HUES64 (cell line): ENCODE results near the gene SH3GLB2.
"Not testable (repeated sequence)": the region's sequence is repeated elsewhere in the genome, so short reads cannot be mapped to it uniquely, and the experiment has no call there.

Experiments used
- H3K27ac ChIP-seq: 2 replicates; pipeline ENCODE4 v1.7.0; 2013; ENCODE audit warnings: low read depth, low read length, inconsistent platforms
- H3K27me3 ChIP-seq: 2 replicates; pipeline ENCODE4 v1.6.1; 2013; ENCODE audit warnings: mild to moderate bottlenecking, low read length; ENCODE audit not compliant: insufficient read depth
- H3K36me3 ChIP-seq: 2 replicates; pipeline ENCODE4 v1.6.1; 2013; ENCODE audit warnings: mild to moderate bottlenecking, low read length; ENCODE audit not compliant: insufficient read depth
- H3K4me1 ChIP-seq: 2 replicates; pipeline ENCODE4 v1.6.1; 2013; ENCODE audit warnings: mild to moderate bottlenecking, low read length, moderate library complexity; ENCODE audit not compliant: insufficient read depth
- H3K4me3 ChIP-seq: 2 replicates; pipeline ENCODE4 v1.5.1; 2013; ENCODE audit warnings: mild to moderate bottlenecking, low read length, moderate library complexity
- H3K9ac ChIP-seq: 2 replicates; pipeline ENCODE4 v1.6.1; 2013; ENCODE audit warnings: mild to moderate bottlenecking, low read depth, low read length
- H3K9me3 ChIP-seq: 2 replicates; pipeline ENCODE4 v1.6.1; 2013; ENCODE audit warnings: low read depth, low read length; ENCODE audit not compliant: insufficient read depth
- WGBS: fragments of 150-250, 120-280 bp; methylation state at CpG from one replicate; pipeline ENCODE4 v1.1.7; 2013; ENCODE audit warnings: missing lambda C conversion rate; 5-methylcytosine and 5-hydroxymethylcytosine counted together

Gene SH3GLB2

DNA sequence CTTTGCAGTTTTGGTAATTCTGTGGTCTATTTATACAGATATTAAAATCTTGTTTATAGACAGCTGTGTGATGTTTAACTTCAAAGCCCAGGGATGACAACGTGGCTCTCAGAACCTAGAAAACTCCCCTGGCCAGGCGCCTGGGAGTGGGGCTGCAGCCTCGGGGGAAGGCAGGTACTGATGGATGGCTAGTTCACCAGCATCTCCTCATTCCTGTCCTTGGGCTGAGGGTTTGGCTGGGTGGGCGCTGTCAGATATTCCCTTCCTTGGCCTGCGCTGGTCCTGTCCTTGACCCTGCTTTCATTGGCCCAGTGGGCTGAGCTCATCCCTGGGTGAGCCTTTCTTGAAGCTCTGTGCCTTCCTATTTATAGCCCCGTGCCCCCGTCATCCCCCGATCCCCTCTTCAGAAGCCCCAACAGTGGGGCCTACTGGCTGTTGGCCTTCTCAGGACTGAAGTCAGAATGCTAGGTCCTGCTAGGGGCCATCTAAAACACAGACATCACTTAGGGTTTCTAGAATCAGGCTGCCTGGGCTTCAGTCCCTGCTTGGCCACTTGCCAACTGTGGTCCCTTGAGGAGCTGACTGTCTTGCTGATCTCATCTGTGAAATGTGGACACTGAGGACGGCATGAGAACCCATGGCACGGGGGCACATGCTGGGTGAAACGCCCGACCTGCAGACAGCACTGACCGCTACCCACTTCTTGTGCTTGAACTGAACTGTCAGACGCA, 20.9 kb downstream of the SH3GLB2 start:
- H3K4me1 ChIP-seq = no peaks in the 10 kb centered on the region
- H3K9ac ChIP-seq = no peak overlapping the region
- H3K9me3 ChIP-seq = no peaks in the 10 kb centered on the region
- 92% methylated on average over 14 of the region's 14 CpGs for WGBS
- no peaks in the 10 kb centered on the region for H3K27me3 ChIP-seq
- peak overlapping the region; percentile 40; the same call in 1 of the 2 replicates for H3K27ac ChIP-seq
- no peak overlapping the region for H3K4me3 ChIP-seq
- H3K36me3 ChIP-seq = peaks cover 76% of the 10 kb centered on the region

DNA sequence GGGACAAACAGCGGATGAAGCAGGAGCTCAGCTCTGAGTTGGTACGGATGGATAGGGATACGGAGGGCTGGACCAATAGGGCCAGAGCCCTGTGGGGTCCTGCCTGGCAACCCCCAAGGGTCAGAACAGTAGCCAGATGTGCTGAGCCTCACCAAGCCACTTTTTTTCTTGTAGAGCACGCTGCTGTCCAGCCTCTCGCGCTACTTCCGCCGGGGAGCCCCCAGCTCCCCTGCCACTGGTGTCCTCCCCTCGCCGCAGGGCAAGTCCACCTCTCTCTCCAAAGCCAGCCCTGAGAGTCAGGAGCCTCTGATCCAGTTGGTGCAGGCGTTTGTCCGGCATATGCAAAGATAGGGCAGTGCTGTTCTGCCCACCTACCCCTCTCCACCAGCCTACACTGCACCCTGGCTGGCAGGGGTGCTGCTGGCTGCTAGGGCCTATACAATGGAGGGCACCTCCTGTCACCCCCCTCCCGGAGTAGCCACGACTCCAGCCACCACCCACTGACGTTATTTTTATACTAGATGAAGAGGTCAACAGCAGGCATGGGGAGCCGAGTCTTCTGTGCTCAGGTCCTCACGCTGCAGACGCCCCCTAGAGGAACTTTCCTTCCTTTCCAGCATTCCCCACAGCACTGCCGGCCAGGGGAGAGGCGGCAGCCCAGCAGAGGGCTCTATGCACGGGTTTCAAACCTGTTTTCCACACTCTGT, 21.6 kb downstream of the SH3GLB2 start:
- no peaks in the 10 kb centered on the region for H3K27me3 ChIP-seq
- H3K4me1 ChIP-seq = no peaks in the 10 kb centered on the region
- H3K9me3 ChIP-seq = no peaks in the 10 kb centered on the region
- H3K4me3 ChIP-seq = no peak overlapping the region
- 64% methylated on average over 21 of the region's 21 CpGs for WGBS
- no peak overlapping the region for H3K9ac ChIP-seq
- H3K27ac ChIP-seq = peak overlapping the region; percentile 35; the same call in 1 of the 2 replicates
- peaks cover 81% of the 10 kb centered on the region for H3K36me3 ChIP-seq

DNA sequence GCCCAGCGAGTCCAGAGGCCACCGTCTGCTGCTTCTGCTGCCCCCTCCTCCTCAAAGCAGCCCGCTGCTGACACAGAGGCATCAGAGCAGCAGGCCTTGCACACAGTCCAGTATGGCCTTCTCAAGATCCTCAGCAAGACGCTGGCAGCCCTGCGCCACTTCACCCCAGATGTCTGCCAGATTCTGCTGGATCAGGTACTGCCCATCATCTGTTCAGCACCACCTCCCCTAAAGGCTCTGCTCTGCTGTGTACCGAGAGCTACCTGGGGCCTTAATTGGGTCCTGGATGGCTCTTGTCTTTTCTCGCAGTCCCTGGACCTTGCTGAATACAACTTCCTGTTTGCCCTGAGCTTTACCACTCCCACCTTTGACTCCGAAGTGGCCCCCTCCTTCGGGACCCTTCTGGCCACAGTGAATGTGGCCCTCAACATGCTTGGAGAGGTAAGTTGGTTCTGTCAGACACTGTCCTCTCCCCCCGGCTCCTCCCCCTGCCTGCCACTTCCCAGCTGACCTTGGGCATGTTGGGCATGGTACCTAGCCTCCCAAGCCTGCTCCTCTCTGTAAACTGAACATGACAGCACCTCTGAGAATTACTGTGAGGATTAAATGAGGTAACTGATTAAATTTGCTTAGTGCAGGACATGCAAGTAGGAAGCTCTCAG, 22.7 kb downstream of the SH3GLB2 start:
- H3K4me3 ChIP-seq = no peak overlapping the region
- no peaks in the 10 kb centered on the region for H3K9me3 ChIP-seq
- H3K4me1 ChIP-seq = no peaks in the 10 kb centered on the region
- H3K36me3 ChIP-seq = peaks cover 81% of the 10 kb centered on the region
- H3K27ac ChIP-seq = no peak overlapping the region; the same call in 1 of the 2 replicates
- no peak overlapping the region for H3K9ac ChIP-seq
- 90% methylated on average over 10 of the region's 10 CpGs for WGBS
- no peaks in the 10 kb centered on the region for H3K27me3 ChIP-seq

DNA sequence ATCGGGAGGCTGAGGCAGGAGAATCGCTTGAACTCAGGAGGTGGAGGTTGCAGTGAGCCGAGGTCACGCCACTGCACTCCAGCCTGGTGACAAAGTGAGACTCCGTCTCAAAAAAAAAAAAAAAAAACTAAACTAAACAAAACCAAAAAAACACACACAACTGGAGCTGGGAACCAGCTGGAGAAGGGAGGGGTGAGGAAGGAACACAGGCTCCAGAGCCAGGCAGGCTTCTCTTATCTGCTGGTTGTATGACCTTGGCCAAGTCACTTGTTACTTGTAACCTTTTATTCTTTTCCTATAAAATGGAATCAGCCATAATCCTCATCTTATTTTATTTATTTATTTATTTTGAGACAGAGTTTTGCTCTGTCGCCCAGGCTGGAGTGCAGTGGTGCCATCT, 24.0 kb downstream of the SH3GLB2 start:
- H3K36me3 ChIP-seq = peaks cover 87% of the 10 kb centered on the region
- not testable (repeated sequence) for H3K27me3 ChIP-seq, H3K4me3 ChIP-seq, H3K9me3 ChIP-seq, H3K4me1 ChIP-seq, H3K27ac ChIP-seq, H3K9ac ChIP-seq
- 94% methylated on average over 5 of the region's 6 CpGs for WGBS

DNA sequence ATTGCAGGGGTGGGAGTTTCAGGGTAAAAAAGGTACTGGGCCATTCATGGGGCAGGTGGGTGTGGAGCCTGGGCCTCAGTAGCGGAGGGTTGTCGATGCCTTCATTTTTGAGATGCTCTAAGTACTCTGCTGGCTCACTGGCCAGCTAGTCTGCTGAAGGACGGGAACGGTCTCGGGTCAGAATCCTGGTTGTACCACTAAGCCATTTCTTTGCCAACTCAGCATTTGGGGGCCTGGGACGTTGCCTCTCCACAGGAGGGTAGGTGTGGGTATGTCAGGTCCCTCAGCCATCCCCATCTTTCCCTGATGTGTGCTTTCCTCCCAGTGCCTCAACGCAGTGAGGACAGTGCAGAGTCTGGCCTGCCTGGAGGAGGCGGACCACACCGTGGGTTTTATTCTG, 25.1 kb downstream of the SH3GLB2 start:
- WGBS = 96% methylated on average over 9 of the region's 9 CpGs
- H3K9me3 ChIP-seq = no peaks in the 10 kb centered on the region
- H3K4me1 ChIP-seq = no peaks in the 10 kb centered on the region
- peaks cover 88% of the 10 kb centered on the region for H3K36me3 ChIP-seq
- no peak overlapping the region for H3K27ac ChIP-seq
- no peak overlapping the region for H3K9ac ChIP-seq
- H3K4me3 ChIP-seq = no peak overlapping the region
- H3K27me3 ChIP-seq = no peaks in the 10 kb centered on the region

DNA sequence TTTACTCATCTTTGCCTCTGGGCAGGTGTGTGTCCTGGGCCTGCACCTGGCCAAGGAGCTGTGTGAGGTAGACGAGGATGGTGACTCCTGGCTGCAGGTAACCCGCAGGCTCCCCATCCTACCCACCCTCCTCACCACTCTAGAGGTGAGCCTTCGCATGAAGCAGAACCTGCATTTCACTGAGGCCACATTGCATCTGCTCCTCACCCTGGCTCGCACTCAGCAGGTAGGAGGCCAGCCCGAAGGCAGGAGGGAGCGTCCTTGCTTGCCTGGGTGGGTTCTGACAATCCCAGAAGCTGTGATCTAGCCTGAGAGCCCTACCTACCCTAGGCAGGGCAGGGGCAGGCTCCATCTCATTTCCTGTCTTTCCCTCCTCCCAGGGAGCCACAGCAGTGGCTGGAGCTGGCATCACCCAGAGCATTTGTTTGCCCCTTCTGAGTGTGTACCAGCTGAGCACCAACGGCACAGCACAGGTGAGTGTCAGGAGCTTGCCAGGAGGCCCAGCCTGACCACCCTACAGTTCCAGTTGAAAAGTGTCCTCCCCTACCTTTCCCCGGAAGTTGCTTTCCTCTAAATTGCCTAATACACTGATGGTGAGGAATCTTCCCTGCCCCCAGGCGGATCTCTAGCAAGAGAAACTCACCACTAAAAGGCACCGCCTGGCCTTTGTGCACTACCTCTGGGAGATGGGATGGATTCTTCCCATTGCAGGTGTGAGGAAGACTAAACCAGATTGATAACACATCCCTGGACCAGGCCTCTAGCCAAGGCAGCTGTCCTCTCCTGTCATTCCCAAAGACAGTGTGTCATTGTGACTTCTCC, 26.4 kb downstream of the SH3GLB2 start:
- Histone ChIP-seq H3K27ac (no peak overlapping the region), H3K27me3 (no peaks in the 10 kb centered on the region), H3K9me3 (no peaks in the 10 kb centered on the region), H3K36me3 (peaks cover 87% of the 10 kb centered on the region), H3K4me1 (no peaks in the 10 kb centered on the region), H3K4me3 (no peak overlapping the region), H3K9ac (no peak overlapping the region)
- 96% methylated on average over 10 of the region's 10 CpGs for WGBS

DNA sequence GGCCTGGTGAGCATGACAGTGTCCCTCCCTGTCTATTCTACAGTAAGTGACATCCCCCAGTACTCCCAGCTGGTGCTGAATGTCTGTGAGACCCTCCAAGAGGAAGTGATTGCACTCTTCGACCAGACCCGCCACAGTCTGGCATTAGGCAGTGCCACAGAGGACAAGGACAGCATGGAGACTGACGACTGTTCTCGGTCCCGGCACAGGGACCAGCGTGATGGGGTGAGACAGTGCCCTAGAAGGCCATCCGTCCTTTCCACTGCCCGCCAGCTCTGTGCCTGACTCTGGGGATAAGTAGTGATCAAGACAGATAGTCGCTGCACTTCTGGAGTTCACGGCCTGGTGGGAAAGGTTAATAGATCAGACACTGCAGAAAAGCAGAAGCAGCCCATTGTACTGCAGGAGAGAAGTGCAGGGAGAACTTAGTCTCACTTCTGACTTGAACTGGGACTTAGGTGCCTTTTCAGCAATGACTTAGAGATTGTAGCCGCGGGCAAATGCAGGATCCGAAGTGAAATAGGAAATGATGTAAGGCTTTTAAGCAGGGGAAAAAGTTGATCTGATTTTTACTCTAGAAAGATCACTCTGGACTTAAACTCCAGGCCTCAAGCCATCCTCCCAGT, 28.4 kb downstream of the SH3GLB2 start:
- Histone ChIP-seq H3K36me3 (peaks cover 86% of the 10 kb centered on the region), H3K9ac (no peak overlapping the region), H3K4me3 (no peak overlapping the region), H3K9me3 (no peaks in the 10 kb centered on the region), H3K27me3 (no peaks in the 10 kb centered on the region), H3K4me1 (no peaks in the 10 kb centered on the region), H3K27ac (no peak overlapping the region)
- 96% methylated on average over 13 of the region's 13 CpGs for WGBS

DNA sequence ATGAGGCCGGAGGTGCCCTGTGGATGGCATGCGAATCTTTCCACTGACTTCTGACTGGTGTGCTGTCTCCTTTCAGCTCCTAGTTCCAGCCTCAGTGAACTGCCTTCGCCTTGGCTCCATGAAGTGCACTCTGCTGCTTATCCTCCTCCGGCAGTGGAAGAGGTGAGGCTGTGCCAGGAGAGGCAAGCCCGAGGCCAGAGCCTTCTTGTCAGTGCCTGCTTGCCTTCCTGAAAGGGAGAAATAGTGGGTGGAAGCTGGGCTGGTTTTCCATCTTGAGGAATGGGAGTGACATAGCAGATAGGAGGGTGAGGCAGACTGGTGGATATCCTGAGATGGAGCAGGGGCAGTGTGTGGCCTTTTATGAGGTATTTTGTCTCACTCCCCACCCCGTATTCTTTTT, 29.7 kb downstream of the SH3GLB2 start:
- 97% methylated on average over 6 of the region's 6 CpGs for WGBS
- peaks cover 92% of the 10 kb centered on the region for H3K36me3 ChIP-seq
- H3K9me3 ChIP-seq = no peaks in the 10 kb centered on the region
- H3K9ac ChIP-seq = no peak overlapping the region
- H3K4me1 ChIP-seq = no peaks in the 10 kb centered on the region
- H3K4me3 ChIP-seq = no peak overlapping the region
- H3K27ac ChIP-seq = no peak overlapping the region
- no peaks in the 10 kb centered on the region for H3K27me3 ChIP-seq

DNA sequence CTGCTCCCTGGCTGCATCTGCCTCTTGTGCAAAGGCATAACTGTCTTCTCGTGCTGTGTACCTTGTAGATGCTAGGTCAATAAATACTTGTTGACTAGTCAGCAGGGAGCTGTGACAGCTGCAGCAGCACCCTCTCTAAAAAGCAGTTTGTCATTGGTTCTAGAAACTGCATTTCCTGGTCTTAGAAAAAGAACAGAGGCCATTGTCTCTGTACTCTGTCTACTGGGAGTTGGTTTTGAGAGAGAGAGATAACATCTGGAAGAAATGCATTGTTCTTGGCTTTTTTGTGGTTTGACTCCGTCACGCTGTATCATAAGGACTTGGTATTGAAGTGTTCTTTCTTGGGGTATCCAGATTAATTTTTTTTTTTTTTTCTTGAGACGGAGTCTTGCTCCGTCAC, 32.3 kb downstream of the SH3GLB2 start:
- Histone ChIP-seq H3K27me3 (no peaks in the 10 kb centered on the region), H3K4me3 (no peak overlapping the region), H3K36me3 (peaks cover 86% of the 10 kb centered on the region), H3K4me1 (no peaks in the 10 kb centered on the region), H3K9ac (no peak overlapping the region), H3K9me3 (no peaks in the 10 kb centered on the region), H3K27ac (no peak overlapping the region)
- 94% methylated on average over 5 of the region's 5 CpGs for WGBS

DNA sequence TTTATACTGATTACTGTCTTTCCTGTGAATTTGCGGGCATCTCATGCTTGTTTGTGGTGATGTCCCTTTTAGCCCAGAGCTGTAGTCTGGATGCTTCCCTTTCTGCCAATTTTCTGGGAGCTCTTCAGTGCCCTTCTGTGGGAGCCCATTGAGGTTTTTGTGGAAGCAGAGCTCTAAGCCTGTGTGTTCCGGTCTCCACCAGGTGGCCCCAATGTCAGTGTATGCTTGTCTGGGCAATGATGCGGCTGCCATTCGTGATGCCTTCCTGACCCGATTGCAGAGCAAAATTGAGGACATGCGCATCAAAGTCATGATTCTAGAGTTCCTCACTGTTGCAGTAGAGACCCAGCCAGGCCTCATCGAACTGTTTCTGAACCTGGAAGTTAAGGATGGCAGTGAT, 35.1 kb downstream of the SH3GLB2 start:
- Histone ChIP-seq H3K4me3 (no peak overlapping the region), H3K9ac (no peak overlapping the region), H3K36me3 (peaks cover 86% of the 10 kb centered on the region), H3K27ac (no peak overlapping the region), H3K9me3 (no peaks in the 10 kb centered on the region), H3K27me3 (no peaks in the 10 kb centered on the region), H3K4me1 (no peaks in the 10 kb centered on the region)
- 92% methylated on average over 7 of the region's 7 CpGs for WGBS
